HT1080 (cell line): ENCODE measurements around the gene NPAS4. TPM values are rescaled to one million over a fixed set of nuclear protein-coding genes. Genes with fewer than 3 reads are reported as not detected.
"Not testable (repeated sequence)": the region's sequence is repeated elsewhere in the genome, so short reads cannot be mapped to it uniquely, and the experiment has no call there.

Source experiments
- DNase-seq: peaks from one replicate; pipeline ENCODE4 v3.0.0-alpha.2; 2015; ENCODE audit warnings: low read depth
- total RNA-seq: library from RNA; depleted of rRNA; stranded (reverse); fragments of >200 nt; shearing (Covaris generic); gene quantifications from 2 replicates; pipeline ENCODE4 v1.2.3, GENCODE V29; 2014

The NPAS4 gene
- total RNA-seq, 1 experiment from 2014 or later = not detected

DNA sequence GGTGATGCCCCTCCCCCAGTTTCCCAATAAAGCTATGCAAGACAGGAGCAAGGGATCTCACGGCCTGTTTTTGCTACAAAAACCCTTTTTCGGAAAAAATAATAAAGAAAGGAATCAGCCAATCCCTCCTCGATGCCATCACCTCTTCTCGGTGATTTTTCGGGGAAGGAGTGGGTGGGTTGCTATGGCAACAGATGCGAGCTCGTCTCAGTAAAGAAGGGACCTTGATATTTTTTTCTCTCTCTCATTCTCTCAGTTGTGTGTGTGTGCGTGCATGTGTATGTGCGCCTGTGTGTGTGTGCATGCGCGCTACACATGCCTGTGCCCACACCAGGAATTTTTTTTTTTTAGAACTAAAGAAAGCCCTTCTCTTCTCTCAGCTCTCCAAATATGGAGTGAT is 3.8 kb upstream of the NPAS4 start:
- no peak for DNase-seq

DNA sequence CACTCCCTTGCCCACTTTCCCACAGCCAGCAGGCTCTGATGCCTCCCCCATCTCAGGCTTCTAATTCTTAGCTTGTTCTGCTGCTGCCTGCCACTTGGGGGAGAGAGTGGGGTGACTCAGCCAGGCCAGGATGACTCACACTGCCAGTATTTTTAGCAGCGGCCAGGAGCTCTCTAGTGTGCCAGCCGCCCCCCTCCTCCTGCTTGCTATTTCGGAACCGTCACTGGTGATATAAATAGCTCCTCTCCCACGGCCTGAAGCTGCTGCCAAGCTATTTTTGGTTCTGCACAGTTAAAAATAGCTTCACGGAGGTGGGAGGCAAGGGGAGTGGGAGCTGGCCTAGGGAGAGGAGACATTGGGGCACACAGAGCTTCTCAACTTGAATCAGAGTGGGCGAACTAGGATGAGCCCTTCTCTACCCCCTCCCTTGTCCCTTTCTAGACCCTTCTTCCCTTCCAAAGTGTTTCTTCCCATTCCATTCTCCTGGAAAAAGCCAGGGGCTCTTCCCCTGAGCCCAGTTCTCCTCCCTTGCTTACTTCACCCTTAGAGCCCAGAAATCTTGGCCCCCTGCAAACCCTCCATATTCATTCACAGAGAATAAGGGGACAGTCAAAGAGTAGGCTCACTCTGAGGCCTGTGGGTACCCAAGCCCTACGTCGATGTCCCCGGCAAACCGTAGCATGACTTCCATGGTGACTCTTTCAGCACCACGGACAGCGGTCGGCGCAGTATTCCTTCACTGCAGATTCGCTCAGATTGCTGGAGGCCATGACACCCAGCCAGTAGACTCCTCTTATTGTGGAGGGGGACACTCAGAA is 2.5 kb upstream of the NPAS4 start:
- peak; percentile 88 for DNase-seq

DNA sequence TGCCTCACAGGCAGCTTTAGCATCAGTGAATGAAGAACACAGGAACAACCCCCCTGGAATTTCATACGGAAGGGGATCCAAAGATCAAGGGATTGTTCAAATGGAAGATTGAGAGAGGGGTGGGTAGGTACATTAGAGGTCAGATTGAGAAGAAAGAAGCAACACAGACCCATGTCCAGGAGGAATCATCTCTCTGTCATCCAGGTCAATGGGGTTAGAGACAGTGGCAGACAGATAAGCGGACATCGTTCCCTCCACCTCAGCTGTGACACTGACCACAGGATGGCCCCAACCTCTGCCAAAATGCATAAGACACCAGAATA is 1.9 kb upstream of the NPAS4 start:
- no peak for DNase-seq

DNA sequence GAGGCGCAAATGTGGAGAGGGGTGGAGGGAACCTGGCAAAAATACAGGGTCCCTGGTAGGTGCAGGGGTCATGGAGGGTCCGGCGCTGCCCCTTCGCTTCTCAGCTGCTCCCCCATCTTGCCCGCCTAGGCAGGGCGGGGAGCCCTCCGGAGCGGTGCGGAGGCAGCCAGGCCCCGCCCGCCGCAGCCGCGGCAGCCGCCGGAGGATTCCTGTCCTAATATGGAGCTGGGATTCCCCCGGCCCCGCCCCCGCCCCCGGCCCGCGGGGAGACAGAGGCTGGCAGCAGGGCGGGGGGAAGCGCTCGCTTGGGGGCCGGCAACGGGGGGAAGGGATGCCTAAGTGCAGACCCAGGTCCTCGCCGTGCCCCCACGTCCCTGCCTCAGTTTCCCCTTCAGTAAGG is 1.0 kb upstream of the NPAS4 start:
- no peak for DNase-seq

GRCh38 chr11:66421492-66422205 is 814 bp downstream of the NPAS4 start:
- peak; percentile 70 for DNase-seq

GRCh38 chr11:66426314-66426713 is 5.5 kb downstream of the NPAS4 start:
- no peak for DNase-seq

GRCh38 chr11:66428933-66429332 is 8.1 kb downstream of the NPAS4 start:
- DNase-seq = no peak

DNA sequence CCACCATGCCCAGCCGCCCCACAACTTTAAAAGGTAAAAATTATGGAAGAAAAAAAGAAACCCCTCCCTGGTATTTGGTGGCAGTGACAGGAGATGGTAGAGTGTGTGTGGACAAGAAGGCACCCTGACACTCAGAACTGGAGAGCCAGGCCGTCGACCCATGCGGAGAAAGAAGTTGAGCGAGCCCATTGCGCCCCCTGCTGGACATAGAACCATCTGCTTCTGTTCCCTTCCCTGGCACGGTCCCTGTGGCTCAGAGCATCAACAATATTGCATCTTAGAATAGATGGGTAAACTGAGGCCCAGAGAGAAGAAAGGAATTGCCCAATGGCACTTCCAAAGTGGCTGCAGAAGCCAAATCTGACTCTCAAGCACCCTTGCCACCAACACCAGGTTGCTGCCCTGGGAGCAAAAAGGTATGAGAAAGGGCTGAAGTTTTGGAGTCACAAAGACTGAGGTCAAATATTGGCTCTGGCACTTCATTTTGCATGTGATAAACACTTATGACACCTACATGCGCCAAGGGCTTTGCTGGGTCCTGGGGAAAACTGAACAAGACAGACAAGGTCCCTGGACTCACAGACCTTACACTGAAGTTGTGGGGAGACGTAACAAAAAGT is 9.3 kb downstream of the NPAS4 start:
- peak; percentile 41 for DNase-seq

GRCh38 chr11:66431287-66431686 is 10.5 kb downstream of the NPAS4 start:
- DNase-seq = not testable (repeated sequence)

GRCh38 chr11:66431871-66432329 is 11.1 kb downstream of the NPAS4 start:
- DNase-seq = not testable (repeated sequence)

- DNase-seq = no peak
These were observed 11.8 kb downstream of the NPAS4 start for GRCh38 chr11:66432597-66432996.

DNA sequence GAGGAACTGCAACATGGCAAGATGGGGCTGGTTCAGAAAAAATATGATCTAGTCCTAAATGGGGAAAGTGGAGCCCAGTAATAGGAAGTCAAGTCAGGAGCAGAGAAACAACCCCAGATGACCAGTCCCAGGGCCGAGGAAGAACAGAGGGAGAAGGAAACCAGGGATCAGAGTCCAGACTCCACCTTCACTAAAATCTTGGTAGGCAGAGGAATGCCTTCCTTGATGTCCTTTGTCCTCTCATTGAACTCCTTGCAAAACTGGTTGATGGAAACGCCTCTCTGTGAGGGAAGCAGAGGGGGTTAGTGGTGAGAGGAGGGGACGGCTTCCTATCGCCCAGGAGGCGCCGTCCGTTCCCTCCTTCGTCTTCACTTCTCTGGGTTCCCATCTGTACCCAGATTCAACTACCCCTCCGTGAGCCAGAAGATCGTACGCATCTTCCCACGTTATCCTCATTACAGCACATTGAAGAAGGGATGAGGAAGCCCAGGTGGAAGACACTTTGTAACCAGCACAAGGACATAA is 17.2 kb downstream of the NPAS4 start:
- no peak for DNase-seq

GRCh38 chr11:66438504-66439466 is 17.9 kb downstream of the NPAS4 start, which contains the start of gene MRPL11:
MRPL11 (minus strand) TSS chr11:66438848; CDS start chr11:66438754, 94 bp downstream.
- DNase-seq = peak; percentile 89

DNA sequence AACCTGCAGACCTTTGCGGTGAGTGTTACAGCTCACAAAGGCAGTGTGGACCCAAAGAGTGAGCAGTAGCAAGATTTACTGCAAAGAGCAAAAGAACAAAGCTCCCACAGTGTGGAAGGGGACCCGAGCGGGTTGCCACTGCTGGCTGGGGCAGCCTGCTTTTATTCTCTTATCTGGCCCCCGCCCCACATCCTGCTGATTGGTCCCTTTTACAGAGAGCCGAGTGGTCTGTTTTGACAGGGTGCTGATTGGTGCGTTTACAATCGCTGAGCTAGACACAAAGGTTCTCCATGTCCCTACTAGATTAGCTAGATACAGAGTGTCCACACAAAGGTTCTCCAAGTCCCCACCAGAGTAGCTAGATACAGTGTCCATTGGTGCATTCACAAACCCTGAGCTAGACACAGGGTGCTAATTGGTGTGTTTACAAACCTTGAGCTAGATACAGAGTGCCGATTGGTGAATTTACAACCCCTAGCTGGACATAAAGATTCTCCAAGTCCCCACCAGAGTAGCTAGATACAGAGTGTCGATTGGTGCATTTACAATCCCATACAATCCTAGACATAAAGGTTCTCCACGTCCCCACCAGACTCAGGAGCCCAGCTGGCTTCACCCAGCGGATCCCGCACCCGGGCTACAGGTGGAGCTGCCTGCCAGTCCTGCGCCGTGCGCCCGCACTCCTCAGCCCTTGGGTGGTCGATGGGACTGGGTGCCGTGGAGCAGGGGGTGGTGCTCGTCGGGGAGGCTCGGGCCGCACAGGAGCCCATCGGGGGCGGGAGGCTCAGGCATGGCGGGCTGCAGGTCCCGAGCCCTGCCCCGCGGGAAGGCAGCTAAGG is 19.5 kb downstream of the NPAS4 start:
- not testable (repeated sequence) for DNase-seq

DNA sequence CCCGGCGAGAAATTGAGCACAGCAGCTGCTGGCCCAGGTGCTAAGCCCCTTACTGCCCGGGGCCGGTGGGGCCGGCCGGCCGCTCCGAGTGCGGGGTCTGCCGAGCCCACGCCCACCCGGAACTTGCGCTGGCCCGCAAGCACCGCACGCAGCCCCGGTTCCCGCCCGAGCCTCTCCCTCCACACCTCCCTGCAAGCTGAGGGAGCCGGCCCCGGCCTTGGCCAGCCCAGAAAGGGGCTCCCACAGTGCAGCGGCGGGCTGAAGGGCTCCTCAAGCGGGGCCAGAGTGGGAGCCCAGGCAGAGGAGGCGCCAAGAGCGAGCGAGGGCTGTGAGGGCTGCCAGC is 20.1 kb downstream of the NPAS4 start:
- DNase-seq = not testable (repeated sequence)

DNA sequence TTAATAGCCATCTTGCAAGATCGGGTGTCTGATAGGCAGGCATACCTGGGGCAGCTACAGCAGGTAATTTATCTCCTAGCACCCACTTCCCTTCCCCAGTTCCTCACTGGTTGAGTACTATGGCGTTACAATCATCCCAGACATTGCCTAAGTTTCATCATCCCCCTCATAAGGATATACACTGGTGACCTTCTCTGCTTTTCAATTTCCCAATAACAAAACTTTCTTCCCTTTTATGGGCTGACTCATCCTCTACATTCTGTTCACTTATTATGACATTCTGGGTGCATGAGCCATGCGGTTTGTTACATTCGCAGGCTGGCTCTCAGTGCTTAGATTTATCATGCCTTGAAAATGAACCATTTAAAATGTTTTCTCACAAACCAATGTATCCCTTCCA is 22.8 kb downstream of the NPAS4 start:
- DNase-seq = peak; percentile 91

- DNase-seq = no peak
These were observed 26.2 kb downstream of the NPAS4 start for GRCh38 chr11:66447012-66447411.

- no peak for DNase-seq
These were observed 27.7 kb downstream of the NPAS4 start for GRCh38 chr11:66448523-66448922.

DNA sequence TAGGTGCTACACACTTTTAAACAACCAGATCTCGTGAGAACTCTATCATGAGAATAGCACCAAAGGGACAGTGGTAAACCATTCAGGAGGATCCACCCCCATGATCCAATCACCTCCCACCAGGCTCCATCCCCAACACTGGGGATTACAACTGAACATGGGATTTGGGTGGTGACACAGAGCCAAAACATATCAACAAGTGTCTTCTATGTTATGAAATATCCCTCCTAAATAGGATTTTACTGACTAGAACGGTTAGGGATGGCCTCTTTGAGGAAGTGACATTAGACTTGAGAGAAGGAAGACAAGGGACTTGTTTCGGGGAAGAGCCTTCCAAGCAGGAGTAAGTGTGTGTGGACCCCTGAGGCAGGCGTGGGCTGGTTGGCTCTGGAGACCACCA is 29.7 kb downstream of the NPAS4 start:
- DNase-seq = no peak

GRCh38 chr11:66451663-66452062 is 30.8 kb downstream of the NPAS4 start:
- DNase-seq = no peak
